Femur (tissue), 1 donor: Measurements from ENCODE around the gene MED15.

Source experiments
- DNase-seq: peaks from one replicate; pipeline ENCODE4 v3.0.0-alpha.2; 2017

Gene MED15

DNA sequence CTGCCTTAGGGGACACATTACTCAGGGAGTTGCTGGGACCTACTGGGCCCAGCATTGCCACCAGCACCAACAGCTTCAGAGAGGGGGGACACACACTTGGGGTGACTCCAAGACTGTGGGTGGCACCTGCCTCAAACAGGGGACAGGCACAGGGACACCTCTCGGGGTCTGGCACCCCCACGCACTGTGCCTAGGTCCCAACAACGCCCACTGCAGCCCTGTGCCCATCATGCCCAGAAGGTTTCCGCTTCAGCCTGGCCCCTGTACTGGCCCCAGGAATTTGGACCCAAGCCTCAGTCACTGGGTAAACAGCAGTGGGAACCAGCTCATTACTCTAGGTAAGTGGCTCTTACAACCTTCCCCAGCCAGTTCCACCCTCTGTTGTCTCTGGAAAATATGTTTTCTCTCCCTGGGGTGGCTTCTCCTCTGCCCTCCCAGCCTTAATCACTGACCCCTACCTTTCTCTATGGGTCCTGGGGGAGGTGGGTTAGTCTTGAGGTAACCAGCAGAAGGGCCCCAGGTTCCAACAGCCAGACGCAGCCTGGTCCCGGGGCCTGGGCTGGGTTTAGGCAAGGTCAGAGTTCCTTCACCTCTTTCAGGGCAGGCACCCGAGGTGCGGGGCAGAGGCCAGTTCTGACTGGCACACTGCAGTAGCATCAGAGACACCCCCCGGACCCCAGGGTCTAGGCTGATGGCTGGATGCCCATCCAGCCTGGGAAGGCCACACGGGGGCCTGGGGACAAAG is 123.6 kb downstream of the MED15 start:
- DNase-seq = no peak

GRCh38 chr22:20632082-20632481 is 124.7 kb downstream of the MED15 start:
- no peak for DNase-seq

- no peak for DNase-seq
Measured at GRCh38 chr22:20632518-20632917, 125.1 kb downstream of the MED15 start.

DNA sequence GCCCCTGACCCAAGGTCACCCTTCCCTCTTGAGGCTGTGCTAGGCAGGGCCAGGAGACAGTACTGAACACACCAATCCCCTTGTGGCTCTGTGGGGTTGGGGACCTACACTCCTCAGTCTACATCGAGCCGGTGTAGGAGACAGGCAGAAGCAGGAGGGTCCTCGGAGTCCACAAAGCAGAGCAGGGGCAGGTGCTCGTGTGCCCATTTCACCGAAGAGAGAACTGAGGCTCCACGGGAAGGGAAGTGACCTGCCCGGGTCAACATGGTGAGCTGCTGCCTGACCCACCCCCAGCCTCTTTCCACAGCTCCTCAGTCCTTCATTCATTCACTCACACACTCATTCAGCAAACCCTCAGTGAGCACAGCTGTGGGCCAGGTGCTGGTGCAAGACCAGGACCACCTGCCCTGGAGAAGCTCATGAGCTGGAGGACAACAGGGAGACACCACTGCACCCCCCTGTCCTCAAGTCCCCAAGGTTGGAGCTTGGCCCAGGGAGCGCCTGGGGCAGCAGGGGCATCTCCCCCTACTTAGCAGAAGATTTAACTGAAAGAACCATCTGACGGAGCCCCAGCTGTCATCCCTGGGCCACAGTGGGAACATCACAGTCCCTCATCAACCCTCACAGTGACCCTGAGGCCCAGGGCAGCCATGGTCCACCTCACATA is 127.3 kb downstream of the MED15 start:
- no peak for DNase-seq

DNA sequence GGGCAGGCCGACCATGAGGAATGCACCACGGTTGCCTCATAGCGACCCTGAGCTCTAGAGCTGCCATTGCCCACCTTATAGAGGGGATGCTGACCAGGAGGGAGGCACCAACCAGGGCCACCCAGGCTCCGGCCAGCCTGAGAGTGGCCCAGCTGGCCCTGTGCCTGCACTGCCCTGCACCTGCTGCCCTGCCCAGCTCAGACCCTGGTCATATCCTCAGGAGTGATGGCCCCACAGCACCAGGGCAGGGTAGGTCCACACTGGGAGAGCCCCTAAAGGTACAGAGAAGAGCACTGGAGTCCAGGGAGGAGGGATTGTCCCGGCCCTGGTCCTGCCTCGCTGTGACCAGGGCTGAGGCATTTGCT is 127.8 kb downstream of the MED15 start:
- no peak for DNase-seq

- no peak for DNase-seq
Measured at GRCh38 chr22:20636075-20636812, 128.8 kb downstream of the MED15 start.

GRCh38 chr22:20636945-20637344 is 129.5 kb downstream of the MED15 start:
- no peak for DNase-seq
